CD4-positive, alpha-beta T cell (primary cell): ENCODE measurements around the gene ULK4. TPM values are rescaled to one million over a fixed set of nuclear protein-coding genes. Genes with fewer than 3 reads are reported as not detected.

Experiments used
- ATAC-seq: fragments of 200-7000 bp; cut with Tn5 transposase; one replicate; pipeline ENCODE4 v1.10.0; 2022; ENCODE audit warnings: mild to moderate bottlenecking; ENCODE audit not compliant: poor library complexity
- CTCF ChIA-PET: fragments of 350-600 bp; sonication (Branson Sonifier 250); formaldehyde crosslinking; loops from one replicate; lab custom pipeline; 2021; ENCODE audit warnings: antibody characterized with exemption, inconsistent platforms; lab: Charles Lee
- POLR2A ChIA-PET: fragments of 350-600 bp; sonication (Branson Sonifier 250); formaldehyde crosslinking; loops from one replicate; lab custom pipeline; 2021; ENCODE audit warnings: antibody characterized with exemption, inconsistent platforms; lab: Charles Lee
- DNase-seq, 14 experiments: peaks; one replicate each; pipeline ENCODE4 v3.0.0-alpha.2; 2013 to 2020; ENCODE audit warnings: mixed read lengths in 2 of 14
- H3K27ac ChIP-seq, 2 donors: one replicate each; pipeline versions ENCODE4 v1.5.1 to v1.7.0; 2013; ENCODE audit warnings: low read length in 2 of 2, low read depth in 1 of 2, mild to moderate bottlenecking in 1 of 2
- H3K27me3 ChIP-seq, 2 experiments: 1 replicate in 1 of 2; 2 replicates in 1 of 2; pipeline versions ENCODE4 v1.6.1 to v1.7.0; 2013; ENCODE audit warnings: low read length in 2 of 2, control low read depth in 1 of 2, mild to moderate bottlenecking in 1 of 2, moderate library complexity in 1 of 2; ENCODE audit not compliant: insufficient read depth in 2 of 2, control insufficient read depth in 1 of 2
- H3K36me3 ChIP-seq: one replicate; pipeline ENCODE4 v1.6.1; 2013; ENCODE audit warnings: low read length, control low read depth; ENCODE audit not compliant: insufficient read depth
- H3K4me1 ChIP-seq: one replicate; pipeline ENCODE4 v1.6.1; 2013; ENCODE audit warnings: low read length, control low read depth; ENCODE audit not compliant: insufficient read depth
- H3K4me3 ChIP-seq: one replicate; pipeline ENCODE4 v1.5.1; 2013; ENCODE audit warnings: mild to moderate bottlenecking, low read length, moderate library complexity
- H3K9me3 ChIP-seq, 2 experiments: 1 replicate in 1 of 2; 2 replicates in 1 of 2; pipeline versions ENCODE4 v1.6.1 to v1.7.0; 2013; ENCODE audit warnings: low read length in 2 of 2, mild to moderate bottlenecking in 2 of 2, control low read depth in 1 of 2, moderate library complexity in 1 of 2; ENCODE audit not compliant: control insufficient read depth in 1 of 2, insufficient read depth in 1 of 2
- H3K27ac Mint-ChIP-seq: one replicate; pipeline ENCODE4 v1.8.0; 2020; ENCODE audit warnings: mixed read lengths
- H3K27me3 Mint-ChIP-seq: one replicate; pipeline ENCODE4 v1.8.0; 2021; ENCODE audit warnings: mixed read lengths
- H3K36me3 Mint-ChIP-seq: one replicate; pipeline ENCODE4 v1.8.0; 2021; ENCODE audit warnings: low read depth, mixed read lengths
- H3K4me1 Mint-ChIP-seq: one replicate; pipeline ENCODE4 v1.8.0; 2021; ENCODE audit warnings: low read depth, mixed read lengths
- H3K4me3 Mint-ChIP-seq: one replicate; pipeline ENCODE4 v1.8.0; 2020; ENCODE audit warnings: mild to moderate bottlenecking, mixed read lengths
- H3K9me3 Mint-ChIP-seq: one replicate; pipeline ENCODE4 v1.8.0; 2020; ENCODE audit warnings: mixed read lengths
- intact Hi-C, 2 experiments: fragments of 100-400 bp; cut with DNase I in 1 of 2; cut with micrococcal nuclease in 1 of 2; formaldehyde crosslinking; loops; one replicate each; pipeline versions ENCODE4 v1.15.1 to v1.9.0; 2023 to 2025; cut with DNase I, micrococcal nuclease
- total RNA-seq, 174 experiments: library from RNA in 2 of 174; stranded (reverse) in 2 of 174; gene quantifications; one replicate each; pipeline ENCODE4 v1.2.3 and lab custom pipeline; 2021 to 2026
- TF ChIP-seq, protein P1 (sequence below): fragments of 200-600 bp; IDR thresholded peaks from one replicate; pipeline ENCODE4 v1.8.0; 2022; ENCODE audit warnings: antibody characterized with exemption, mild to moderate bottlenecking

Gene ULK4
- total RNA-seq, 2 experiments from 2014 or later, result 23.8 to 28.6 TPM

DNA sequence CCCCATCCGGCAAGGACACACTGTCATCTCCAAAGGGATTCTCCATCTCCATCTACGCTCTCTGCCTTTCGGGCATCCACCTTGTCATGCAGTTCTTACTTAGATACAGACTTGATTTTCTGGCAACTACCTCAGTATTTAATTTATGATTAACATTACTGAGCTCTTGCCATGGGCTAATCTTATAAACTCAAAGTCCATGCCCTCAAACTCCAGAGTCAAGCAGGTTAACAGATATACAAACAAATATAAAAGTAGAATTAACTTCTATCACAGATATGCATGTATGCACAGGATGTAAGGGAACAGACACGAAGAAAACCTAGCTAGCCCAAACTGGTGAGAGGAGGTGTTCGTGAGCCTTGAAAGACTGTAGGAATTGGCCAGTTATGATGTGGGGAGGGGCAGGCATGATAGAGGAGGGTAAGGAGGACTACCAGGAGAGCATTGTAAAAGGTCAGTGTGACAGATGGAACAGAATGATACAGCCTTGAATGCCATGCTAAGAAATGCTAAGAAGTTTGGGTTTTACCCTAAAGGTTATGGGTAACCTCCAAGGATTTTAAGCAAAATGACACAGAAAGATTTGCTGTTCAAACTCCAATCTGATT lies 334.3 kb downstream of the ULK4 start:
- ChIA-PET CTCF (no interaction called here), POLR2A (no interaction called here)
- no peak overlapping the region for H3K4me3 Mint-ChIP-seq
- intact Hi-C loops, result loop anchor here in 1 of 2 experiments (10.0 kb wide), 1 partner anchor 933 kb away; no protein-coding TSS in a partner anchor
- no peak overlapping the region for H3K27ac ChIP-seq
- H3K36me3 ChIP-seq, result no peaks in the 10 kb centered on the region
- H3K9me3 Mint-ChIP-seq, result no peaks in the 10 kb centered on the region
- H3K4me1 Mint-ChIP-seq, result no peaks in the 10 kb centered on the region
- H3K27ac Mint-ChIP-seq, result no peak overlapping the region
- no peaks in the 10 kb centered on the region for H3K4me1 ChIP-seq
- H3K27me3 ChIP-seq, result no peaks in the 10 kb centered on the region
- no peaks in the 10 kb centered on the region for H3K27me3 Mint-ChIP-seq
- H3K36me3 Mint-ChIP-seq, result no peaks in the 10 kb centered on the region
- ATAC-seq, result no peak
- no peak overlapping the region for H3K4me3 ChIP-seq
- DNase-seq, result no peak
- TF ChIP-seq, protein P1, sequence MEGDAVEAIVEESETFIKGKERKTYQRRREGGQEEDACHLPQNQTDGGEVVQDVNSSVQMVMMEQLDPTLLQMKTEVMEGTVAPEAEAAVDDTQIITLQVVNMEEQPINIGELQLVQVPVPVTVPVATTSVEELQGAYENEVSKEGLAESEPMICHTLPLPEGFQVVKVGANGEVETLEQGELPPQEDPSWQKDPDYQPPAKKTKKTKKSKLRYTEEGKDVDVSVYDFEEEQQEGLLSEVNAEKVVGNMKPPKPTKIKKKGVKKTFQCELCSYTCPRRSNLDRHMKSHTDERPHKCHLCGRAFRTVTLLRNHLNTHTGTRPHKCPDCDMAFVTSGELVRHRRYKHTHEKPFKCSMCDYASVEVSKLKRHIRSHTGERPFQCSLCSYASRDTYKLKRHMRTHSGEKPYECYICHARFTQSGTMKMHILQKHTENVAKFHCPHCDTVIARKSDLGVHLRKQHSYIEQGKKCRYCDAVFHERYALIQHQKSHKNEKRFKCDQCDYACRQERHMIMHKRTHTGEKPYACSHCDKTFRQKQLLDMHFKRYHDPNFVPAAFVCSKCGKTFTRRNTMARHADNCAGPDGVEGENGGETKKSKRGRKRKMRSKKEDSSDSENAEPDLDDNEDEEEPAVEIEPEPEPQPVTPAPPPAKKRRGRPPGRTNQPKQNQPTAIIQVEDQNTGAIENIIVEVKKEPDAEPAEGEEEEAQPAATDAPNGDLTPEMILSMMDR, result no peak
- H3K9me3 ChIP-seq, result no peaks in the 10 kb centered on the region

DNA sequence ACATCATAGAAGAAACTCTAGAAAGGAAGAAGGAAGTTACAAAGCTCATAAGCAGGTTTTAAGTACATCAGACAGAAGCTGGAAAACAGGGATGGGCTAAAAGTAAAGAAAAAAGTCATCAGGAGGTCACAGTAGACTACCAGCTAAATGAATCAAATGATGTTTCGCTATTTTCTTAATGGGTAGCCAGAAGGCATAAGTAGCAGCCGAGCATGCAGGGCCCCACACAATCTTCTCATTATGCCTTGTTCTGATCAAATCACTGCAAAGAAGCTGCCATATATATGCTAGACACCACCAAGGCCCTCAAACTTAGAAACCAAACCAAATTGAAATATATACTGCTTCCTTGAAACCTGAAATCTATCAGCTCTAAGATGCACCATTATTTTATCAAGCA lies 349.1 kb downstream of the ULK4 start:
- Mint-ChIP-seq H3K9me3 (no peaks in the 10 kb centered on the region), H3K4me1 (no peaks in the 10 kb centered on the region), H3K4me3 (no peak overlapping the region), H3K27ac (no peak overlapping the region), H3K36me3 (no peaks in the 10 kb centered on the region), H3K27me3 (no peaks in the 10 kb centered on the region)
- no peak overlapping the region for H3K27ac ChIP-seq
- H3K36me3 ChIP-seq, result no peaks in the 10 kb centered on the region
- H3K9me3 ChIP-seq, result no peaks in the 10 kb centered on the region
- no peak overlapping the region for H3K4me3 ChIP-seq
- DNase-seq, result no peak
- intact Hi-C loops, result no loop called here
- ATAC-seq, result no peak
- CTCF ChIA-PET, result no interaction called here
- no peaks in the 10 kb centered on the region for H3K4me1 ChIP-seq
- TF ChIP-seq, protein P1, result no peak
- POLR2A ChIA-PET, result no interaction called here
- no peaks in the 10 kb centered on the region for H3K27me3 ChIP-seq

DNA sequence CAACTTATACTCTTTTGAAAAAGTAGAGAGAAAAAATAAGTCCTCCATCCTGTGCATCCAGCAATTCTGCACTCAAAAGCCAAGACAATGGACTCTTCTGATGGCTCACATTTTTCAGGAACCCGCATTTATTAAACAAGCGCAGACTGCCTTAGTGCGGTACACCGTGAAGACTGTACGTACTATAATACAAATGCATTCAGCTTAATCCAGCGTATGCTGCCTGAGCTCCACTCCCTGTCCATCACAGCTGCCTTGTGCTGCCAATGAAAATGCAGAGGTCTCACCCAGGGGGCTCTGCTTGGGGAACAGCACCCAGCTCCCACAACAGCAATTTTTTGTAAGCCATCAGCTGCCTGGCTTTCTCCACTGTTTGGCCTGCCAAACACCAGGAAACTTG lies 350.9 kb downstream of the ULK4 start:
- Histone ChIP-seq H3K9me3 (no peaks in the 10 kb centered on the region), H3K36me3 (no peaks in the 10 kb centered on the region), H3K4me3 (no peak overlapping the region), H3K27ac (no peak overlapping the region), H3K27me3 (no peaks in the 10 kb centered on the region), H3K4me1 (no peaks in the 10 kb centered on the region)
- CTCF ChIA-PET, result no interaction called here
- TF ChIP-seq, protein P1, result no peak
- Mint-ChIP-seq H3K4me3 (no peak overlapping the region), H3K27me3 (no peaks in the 10 kb centered on the region), H3K36me3 (no peaks in the 10 kb centered on the region), H3K27ac (no peak overlapping the region), H3K4me1 (no peaks in the 10 kb centered on the region), H3K9me3 (no peaks in the 10 kb centered on the region)
- no peak for DNase-seq
- intact Hi-C loops, result no loop called here
- POLR2A ChIA-PET, result no interaction called here
- no peak for ATAC-seq
